ENCODE data around the gene PACSIN2. TPM values are rescaled to one million over a fixed set of nuclear protein-coding genes. Genes with fewer than 3 reads are reported as not detected.
"Not testable (repeated sequence)": the region's sequence is repeated elsewhere in the genome, so short reads cannot be mapped to it uniquely, and the experiment has no call there.

Gene PACSIN2
- total RNA-seq, 1 donor from 2014 or later: 78.5 TPM

DNA sequence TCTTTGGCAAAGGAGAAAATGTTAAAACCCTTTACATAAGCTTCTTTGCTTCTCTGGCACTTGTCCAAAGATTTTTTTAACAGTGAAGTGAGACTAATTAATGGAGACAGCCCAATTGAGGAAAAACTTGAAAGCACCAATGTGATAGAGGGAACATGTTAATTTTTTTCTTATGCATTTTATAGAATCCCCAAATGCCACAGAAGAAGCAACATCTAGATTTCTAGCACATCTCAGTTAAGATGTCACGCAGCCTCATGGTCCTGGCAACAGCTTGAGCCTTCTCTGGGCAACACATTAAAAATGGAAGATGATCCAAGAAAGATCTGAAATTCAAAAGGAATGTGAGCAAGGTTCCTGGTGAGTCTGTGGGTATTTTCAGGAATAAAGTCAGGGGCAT lies 48.5 kb downstream of the PACSIN2 start:
- DNase-seq (ENCODE audit: low spot score): no peak

DNA sequence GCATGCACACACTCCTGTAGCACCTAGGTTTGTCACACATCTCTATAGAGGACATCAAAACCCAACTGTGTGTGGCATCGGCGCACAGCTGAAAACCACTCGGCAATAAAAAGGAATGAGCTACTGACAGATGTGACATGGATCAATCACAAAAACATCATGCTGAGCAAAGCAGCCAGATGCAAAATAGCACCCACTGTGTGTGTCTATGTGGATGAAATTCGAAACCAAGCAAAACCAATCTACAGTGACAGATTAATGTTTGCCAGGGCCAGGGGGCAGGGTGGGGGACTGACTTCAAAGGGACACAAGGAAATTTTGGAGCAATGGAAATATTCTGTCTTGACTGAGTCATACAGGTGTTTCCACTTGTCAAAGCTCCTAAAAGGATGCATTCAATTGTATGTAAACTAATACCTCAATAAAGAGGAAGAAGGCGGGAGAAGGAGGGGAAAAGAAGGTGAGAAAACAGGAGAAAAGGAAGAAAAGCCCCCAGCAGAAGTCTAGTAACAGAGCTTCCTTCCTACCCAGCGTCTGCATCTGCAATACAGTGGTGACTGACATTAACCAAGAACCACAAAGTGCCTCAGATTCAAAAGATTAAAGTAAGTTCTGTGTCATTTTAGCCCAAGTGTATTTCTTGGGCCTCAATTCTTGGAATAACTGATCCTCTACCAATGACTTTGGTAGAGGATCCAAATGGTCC lies 49.8 kb downstream of the PACSIN2 start:
- no peak for DNase-seq (ENCODE audit: low spot score)

DNA sequence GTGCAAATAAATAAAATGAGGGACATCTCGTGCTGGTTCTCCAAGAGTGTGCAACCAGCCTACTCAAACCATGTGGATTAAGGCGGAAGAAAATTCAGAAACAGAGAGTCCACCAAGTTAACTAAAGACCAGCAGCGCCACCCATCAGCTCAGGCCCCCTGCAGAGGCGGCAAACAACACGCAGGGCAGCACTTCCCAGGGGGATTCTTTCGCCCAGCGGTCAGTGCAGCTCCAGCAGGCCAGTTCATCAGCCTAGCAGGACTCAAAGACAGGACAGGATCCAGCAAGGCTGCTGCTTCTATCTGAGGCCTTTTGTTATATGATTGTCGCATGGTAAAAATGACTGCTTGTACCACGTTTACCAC lies 51.7 kb downstream of the PACSIN2 start:
- DNase-seq (ENCODE audit: low spot score): no peak

DNA sequence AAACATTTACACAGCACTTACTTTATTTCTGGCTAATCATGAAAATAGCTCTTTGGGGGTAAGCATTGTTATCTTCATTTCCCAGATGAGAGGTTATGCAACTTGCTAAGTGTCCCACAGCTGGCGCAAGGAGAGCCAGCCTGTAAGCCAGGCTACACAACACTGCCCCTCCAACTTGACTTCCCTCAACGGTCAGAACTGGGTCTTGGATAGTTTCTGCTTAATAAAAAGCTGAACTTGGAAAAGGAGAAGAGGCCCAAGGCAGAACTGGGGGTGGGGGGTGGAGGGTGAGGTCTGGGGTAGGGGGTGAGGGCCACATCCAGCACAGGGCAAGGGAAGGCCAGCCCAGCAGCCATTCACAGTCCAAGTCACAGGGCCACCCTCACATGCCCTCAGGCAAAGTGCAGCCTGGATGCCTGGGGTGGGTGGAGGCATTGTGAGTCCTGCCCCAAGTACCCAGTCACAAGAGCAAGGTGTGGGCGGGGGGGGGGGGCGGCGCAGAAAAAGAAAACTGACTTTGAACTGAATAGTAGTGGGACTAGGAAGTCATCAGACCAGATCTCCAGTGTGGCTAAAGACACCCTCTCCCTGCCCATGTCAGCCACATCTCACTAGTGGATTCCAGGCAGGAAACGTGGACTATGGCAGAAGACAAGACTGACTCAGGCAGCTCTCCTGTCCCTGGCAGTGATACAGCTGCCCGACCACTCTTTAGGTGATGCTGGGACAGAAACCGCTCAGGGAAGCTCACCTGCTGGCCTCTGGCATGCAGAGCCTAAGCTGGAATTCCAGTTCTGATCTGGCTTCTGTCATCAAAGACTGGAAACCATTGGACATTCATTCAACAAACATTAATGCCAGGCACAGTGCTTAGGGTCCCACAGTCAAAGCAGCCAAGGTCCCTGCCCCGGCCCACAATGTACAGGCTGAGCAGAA lies 52.4 kb downstream of the PACSIN2 start:
- no peak for DNase-seq (ENCODE audit: low spot score)

DNA sequence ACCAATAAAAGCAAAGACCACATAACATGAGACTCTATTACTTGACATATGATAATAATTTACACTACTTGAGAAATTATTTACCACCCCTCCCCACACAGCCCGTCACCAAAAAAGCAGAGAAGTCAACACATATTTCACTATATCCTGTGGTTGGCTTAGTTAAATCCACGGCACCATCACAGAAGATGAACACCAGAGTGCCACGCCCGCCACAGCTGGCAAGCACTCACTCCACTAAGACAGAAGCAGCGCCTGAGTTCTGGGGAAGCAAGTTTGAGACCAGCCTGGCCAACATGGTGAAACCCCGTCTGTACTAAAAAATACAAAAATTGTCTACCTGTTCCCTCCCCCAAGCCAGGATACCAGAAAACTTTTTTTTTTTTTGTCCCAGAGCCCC lies 53.1 kb downstream of the PACSIN2 start:
- DNase-seq (ENCODE audit: low spot score): no peak

DNA sequence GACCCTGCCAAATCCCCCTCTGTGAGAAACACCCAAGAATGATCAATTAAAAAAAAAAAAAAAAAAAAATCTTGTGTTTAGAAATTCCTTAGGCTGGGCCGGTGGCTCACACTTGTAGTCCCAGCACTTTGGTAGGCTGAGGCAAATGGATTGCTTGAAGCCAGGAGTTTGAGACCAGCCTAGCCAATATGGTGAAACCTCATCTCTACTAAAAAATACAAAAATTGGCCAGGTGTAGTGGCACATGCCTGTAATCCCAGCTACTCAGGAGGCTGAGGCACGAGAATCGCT lies 53.6 kb downstream of the PACSIN2 start:
- not testable (repeated sequence) for DNase-seq (ENCODE audit: low spot score)

DNA sequence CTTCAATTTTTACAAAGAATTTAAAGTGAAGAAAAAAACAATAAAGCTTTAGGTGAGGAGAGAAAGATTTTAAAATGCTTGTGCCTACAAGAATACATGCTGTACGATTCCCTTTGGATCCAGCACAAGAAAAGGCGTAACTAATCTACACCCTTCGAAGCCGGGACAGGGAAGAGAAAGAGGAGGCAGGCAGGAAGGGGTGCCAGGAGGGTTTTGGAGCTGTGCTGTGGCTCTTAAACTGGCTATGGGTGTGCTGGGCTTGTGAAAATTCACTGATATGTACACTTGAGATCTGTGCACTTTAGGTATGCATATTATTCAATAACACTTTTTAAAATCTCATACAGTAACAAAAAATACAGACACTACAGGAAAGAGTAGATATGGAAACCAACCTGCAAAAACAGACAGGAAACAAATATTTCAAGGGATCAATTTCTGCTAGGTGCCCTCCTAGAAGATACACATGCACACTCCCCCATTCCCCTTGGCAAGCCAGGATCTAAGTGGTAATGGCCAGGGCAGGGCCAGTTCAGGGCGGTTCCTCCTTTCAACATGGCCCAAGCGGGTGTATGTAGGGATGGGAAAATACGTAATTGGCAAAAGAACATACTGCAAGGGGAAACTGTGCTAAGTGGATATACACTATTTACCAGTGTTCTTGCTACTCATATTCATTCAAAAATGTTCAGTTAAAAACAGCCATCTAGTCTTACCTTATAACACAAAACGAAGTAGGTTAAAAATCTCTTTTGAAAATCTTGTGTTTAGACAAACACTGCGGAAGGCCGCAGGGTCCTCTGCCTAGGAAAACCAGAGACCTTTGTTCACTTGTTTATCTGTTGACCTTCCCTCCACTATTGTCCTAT lies 54.2 kb downstream of the PACSIN2 start:
- DNase-seq (ENCODE audit: low spot score): no peak

DNA sequence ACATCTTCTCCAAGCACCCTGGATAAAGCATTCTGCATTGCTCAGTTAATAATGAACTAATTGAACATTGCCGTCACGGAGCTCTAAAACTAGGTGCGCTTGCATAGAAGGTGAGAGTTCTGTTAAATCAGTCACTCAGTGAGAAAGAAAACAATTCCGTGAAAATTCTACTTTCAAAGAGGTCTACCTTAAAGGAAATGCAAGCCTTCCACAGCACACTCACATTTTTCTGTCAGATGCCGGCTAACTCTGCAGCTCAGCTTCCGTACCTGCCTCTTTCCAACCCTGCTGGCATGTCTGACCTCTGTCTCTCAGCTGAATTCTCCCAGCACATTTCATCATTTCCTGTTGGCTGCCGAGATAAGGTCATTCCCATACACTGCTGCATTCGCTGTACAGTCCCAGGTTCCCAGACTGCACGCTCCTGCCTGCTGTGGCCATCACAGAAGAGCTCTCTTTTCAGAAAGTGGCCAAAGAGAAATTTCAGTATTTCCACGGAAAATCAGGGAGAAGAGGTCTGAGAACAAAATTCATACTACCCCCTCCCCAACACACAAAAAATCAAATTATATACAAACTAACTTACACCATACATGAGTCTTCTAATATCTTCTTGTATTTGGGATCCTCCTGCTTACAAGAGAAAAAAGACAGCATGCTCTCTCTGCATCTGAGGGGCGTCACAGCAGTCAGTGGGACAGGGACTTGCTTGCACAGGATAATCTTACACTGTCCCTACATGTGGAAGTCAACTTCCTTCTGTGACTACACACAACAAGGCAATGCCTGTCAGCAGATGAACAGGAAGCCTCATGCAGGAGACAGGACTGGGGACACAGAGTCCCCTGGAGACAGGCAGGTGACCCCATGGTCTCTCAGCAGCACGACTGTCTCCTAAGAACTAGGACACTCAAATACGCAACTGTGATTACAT lies 55.1 kb downstream of the PACSIN2 start:
- DNase-seq (ENCODE audit: low spot score): peak; percentile 71

DNA sequence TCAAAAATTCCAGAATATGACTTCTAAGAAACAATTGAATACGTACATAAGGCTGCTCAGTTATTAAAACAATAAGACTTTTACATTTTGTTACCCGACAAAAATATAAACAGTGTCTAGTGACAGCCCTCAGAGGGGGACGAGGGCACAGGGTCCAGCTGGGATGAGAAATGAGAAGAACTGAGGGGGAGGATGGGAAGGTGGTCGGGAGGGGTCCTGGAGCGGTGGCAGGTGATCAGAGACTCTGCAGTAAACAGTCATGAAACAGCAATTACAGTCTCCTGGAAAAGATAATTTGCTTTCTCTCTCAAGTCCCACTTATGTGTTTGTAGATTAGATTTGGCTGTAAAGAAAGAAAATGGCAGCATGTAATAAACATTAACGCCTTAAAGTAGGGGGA lies 56.0 kb downstream of the PACSIN2 start:
- DNase-seq (ENCODE audit: low spot score): no peak

DNA sequence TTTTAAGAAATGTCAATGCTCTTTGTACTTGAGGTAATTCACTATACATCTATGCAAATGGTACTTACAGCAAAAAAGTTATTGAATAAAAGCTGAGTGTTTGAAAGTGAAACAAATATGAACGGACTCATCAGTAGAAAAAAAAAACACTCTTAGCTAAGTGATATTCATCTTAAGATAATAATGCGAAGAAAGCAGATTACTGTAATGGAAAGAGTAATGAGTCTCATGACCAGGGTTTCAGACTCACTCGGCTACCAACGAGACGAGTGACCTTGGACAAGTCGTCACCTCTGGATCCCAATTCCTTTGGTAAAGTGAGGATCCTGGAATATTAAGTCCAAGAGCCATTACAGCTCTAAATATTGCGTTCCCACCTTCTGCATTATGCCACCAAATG lies 57.0 kb downstream of the PACSIN2 start:
- DNase-seq (ENCODE audit: low spot score): no peak

DNA sequence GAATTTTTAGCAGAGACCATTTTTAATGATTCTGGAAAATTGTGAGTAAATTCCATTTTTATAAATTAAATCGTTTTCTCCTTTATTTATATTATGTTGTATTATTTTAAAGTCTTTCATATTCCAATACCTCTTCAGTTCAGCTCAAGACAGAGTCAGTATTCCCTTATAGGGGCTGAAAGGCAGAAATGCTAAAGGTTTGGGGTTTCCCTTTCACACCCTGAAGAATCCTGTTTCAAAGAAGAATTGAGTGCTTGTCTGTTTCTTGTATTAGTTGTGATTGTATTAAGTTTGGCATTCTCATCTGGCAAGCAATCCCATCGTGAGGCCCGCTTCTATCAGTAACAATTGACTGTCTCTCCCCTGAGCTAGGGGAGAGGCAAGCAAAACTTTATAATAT lies 57.4 kb downstream of the PACSIN2 start:
- no peak for DNase-seq (ENCODE audit: low spot score)

DNA sequence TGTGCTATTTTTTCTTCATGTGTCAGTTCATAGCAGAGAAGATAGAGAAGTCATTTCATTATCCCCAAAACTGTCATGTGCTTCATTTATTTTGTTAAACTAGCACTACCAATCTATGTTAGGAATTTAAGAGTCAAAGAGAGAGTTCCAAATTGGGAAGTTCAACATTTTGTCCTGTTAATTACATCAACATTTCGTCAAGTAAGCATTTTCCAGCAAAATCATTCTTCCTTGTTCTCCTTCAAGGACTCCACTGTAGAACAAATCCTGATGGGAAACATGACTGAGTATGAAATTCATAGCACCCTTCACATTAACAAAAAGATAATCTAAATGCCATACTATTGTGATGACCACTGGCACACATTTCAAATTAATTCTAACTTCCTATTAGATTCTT lies 59.1 kb downstream of the PACSIN2 start:
- no peak for DNase-seq (ENCODE audit: low spot score)

DNA sequence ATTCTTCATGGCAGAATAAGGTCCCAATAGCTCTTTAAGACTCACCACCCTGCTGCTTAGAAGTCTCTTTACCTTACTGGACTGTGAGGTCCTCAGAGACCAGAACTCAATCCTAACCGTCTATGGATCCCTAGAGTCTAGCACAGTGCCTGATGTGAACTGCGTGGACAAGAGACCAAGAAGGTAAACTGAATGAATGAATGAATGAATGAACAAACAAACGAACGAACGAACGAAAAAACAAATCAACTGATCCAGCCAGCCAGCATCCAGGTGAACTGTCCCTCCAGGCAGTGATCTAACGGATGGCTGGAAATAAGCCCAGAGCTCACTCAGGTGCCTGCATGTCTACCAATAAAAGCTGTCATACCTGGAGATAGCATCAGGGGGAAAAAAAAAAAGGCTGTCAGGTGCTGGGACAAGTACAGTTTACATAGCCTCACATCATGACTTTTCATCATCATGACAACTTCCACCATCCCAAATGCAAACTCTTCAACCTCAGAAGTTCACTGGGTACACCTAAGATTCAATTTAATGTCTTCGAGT lies 59.8 kb downstream of the PACSIN2 start:
- no peak for DNase-seq (ENCODE audit: low spot score)

DNA sequence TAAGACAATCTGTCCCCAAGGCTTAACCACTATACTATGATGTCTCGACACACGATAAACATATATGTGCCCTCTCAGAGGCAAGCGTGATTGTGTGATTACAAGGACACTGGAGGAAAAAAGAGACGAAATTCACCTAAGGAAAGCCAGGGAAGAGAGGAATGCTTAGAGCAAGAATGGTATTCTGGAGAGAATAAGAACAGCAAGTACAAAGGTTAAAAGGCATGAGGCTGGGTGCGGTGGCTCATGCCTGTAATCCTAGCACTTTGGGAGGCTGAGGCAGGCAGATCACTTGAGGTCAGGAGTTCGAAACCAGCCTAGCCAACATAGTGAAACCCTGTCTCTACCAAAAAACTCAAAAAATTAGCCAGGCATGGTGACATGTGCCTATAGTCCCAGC lies 61.2 kb downstream of the PACSIN2 start:
- DNase-seq (ENCODE audit: low spot score): not testable (repeated sequence)

DNA sequence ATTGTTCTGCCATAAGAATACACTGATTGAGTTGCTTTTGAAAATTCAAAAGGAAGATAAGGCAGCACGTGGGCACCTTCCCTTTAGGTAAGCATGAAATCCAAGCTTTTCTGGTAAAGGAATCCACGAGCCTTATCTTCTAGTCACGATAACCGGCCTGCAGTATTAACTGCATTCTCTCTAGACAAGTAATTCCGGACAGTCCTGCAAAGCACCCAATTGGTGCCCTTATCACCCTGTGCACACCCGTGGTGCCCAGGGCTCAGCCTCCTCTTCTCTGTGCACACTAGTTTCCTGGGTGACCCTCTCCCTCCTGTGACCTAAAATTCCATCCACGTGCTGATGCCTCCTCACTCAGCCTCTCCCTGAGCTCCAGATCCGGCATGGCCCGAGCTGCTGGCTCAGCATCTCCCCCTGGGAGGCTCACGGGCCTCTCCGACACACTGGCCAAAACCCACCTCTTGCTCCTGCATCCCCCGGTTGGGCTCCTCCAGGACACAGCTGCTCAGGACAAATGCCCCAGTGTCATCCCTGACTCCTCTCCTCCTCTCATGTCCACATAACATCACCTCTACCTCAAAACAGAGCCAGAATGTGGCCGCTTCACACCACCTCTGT lies 63.7 kb downstream of the PACSIN2 start:
- no peak for DNase-seq (ENCODE audit: low spot score)

DNA sequence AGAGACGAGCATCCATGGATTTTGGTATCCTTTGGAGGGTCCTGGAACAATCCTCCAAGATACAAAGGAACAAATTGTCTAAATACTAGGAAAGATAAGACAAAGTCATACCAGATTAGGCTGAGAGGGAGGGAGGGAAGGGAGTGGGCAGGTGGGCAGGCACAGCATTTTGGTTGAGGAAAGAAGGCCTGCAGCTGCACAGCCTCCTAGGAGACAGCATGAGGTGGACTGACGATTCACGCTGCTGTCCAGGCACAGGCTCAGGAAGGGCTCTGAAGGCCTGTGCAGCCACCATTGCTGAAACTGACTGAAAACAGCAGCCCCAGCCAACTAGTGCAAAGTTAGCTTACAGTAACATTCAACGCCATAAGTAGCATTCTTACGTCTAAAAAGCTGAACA lies 64.7 kb downstream of the PACSIN2 start:
- no peak for DNase-seq (ENCODE audit: low spot score)

DNA sequence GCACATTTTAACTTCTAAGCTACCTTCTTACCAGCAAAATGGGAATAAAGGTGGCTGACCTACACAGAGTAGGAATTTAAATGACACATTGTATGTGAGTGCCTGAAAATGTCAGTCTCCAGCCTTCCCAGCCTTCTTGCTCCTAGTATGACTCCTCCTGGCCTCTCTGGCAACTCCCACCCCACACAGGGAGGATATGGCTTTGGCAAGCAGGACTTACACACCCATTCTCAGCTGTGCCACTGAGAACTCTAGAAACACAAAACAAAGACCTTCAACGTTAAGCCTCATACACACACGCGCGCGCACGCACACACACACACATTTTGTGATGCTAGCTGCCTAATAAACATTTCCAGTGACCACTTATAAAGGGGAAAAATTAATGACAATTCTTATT lies 65.8 kb downstream of the PACSIN2 start:
- DNase-seq (ENCODE audit: low spot score): no peak

DNA sequence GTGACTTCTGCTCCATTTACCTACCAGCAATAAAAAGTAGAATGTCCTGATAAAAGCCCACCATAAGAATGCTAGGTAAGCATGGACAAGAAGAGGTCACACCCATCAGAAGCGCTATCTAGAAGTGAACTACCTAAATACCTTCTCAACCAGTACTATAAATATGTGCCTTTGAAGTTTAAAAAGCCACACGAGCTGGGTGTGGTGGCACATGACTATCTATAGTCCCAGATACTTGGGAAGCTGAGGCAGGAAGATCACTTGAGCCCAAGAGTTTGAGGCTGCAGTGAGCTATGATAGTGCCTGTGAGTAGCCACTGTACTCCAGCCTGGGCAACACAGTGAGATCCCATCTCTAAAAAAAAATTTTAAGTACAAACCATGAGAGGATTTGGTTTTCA lies 66.7 kb downstream of the PACSIN2 start:
- DNase-seq (ENCODE audit: low spot score): no peak

DNA sequence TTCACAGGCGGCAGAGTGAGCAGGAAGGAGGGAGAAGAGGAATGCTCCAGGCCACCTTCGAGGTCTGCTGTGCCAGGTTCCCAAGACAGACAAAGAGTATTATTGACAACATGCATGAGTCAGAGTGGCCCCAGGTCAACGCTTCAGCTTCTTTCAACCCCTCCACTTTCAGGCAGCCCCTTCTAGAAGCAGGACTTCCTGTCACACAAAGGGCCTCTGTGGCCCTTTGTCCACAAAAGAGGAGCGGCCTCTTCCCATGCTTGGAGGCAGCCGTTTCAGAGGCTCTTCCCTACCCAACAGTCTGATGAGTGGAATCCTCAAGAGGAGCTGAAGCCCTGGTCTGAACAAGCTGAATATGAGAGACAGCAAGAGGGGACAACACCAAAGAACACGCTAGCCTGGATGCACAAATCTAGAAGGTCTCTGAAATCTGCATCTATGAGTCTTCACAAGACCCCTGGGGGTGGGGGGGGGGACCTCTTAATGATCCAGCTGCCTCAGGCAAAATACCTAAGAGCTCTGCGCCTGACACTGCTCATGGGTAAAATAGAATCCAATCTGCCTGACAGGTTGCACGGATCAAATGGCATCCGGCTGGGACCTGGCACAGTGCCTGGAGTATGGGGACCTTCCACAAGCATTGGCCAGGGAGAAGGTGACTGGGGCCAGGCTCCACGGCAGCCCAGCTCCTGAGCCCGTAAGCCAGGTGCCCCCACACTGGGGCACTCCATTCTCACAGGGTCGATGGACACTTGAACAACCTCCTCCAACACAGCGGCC lies 67.5 kb downstream of the PACSIN2 start:
- no peak for DNase-seq (ENCODE audit: low spot score)

All from ureter (tissue), 1 donor.